Mesenteric fat pad (tissue), 1 donor: Measurements from ENCODE around the gene LNX1. TPM values are rescaled to one million over a fixed set of nuclear protein-coding genes. Genes with fewer than 3 reads are reported as not detected.
"Not testable (repeated sequence)": the region's sequence is repeated elsewhere in the genome, so short reads cannot be mapped to it uniquely, and the experiment has no call there.

Experiments used
- DNase-seq: peaks from one replicate; pipeline ENCODE4 v3.0.0-alpha.2; 2020; ENCODE audit warnings: low spot score
- total RNA-seq: library from RNA; stranded (reverse); fragmentation: NEBNext Ultra II Directional; extraction: Animal tissue kit (Norgen Biotek cat#: 25700); gene quantifications from one replicate; pipeline ENCODE4 v1.2.1, GENCODE V29; 2021
- donor health status: DM: yes; HTN: yes; CAD: no.

The LNX1 gene
- total RNA-seq, 1 donor from 2014 or later = 20.7 TPM

- DNase-seq = not testable (repeated sequence)
Observed at GRCh38 chr4:53466576-53466975, 124.7 kb downstream of the LNX1 start.

- DNase-seq = no peak
Observed at GRCh38 chr4:53465891-53466290, 125.4 kb downstream of the LNX1 start.

GRCh38 chr4:53465281-53465680 lies 126.0 kb downstream of the LNX1 start:
- DNase-seq = no peak

- DNase-seq = no peak
Observed at GRCh38 chr4:53463340-53463739, 127.9 kb downstream of the LNX1 start.

GRCh38 chr4:53461244-53461643 lies 130.0 kb downstream of the LNX1 start:
- DNase-seq = no peak

GRCh38 chr4:53459548-53459947 lies 131.7 kb downstream of the LNX1 start:
- DNase-seq = no peak

GRCh38 chr4:53456178-53456577 lies 135.1 kb downstream of the LNX1 start:
- no peak for DNase-seq

- DNase-seq = no peak
Observed at GRCh38 chr4:53455766-53456165, 135.5 kb downstream of the LNX1 start.

- DNase-seq = no peak
Observed at GRCh38 chr4:53453385-53453784, 137.9 kb downstream of the LNX1 start.

GRCh38 chr4:53450773-53451172 lies 140.5 kb downstream of the LNX1 start:
- DNase-seq = no peak

- no peak for DNase-seq
Observed at GRCh38 chr4:53444954-53445353, 146.3 kb downstream of the LNX1 start.

GRCh38 chr4:53441564-53441963 lies 149.7 kb downstream of the LNX1 start:
- DNase-seq = no peak

GRCh38 chr4:53436251-53436650 lies 155.0 kb downstream of the LNX1 start:
- DNase-seq = no peak

- no peak for DNase-seq
Observed at GRCh38 chr4:53432528-53433424, 158.5 kb downstream of the LNX1 start.

- no peak for DNase-seq
Observed at GRCh38 chr4:53431052-53431451, 160.2 kb downstream of the LNX1 start.

GRCh38 chr4:53427366-53427765 lies 163.9 kb downstream of the LNX1 start:
- DNase-seq = no peak

GRCh38 chr4:53424280-53424679 lies 167.0 kb downstream of the LNX1 start:
- DNase-seq = no peak

- DNase-seq = no peak
Observed at GRCh38 chr4:53422367-53422766, 168.9 kb downstream of the LNX1 start.

GRCh38 chr4:53421791-53422190 lies 169.5 kb downstream of the LNX1 start:
- no peak for DNase-seq

GRCh38 chr4:53419208-53419607 lies 172.1 kb downstream of the LNX1 start:
- no peak for DNase-seq

- DNase-seq = not testable (repeated sequence)
Observed at GRCh38 chr4:53409479-53409878, 181.8 kb downstream of the LNX1 start.
